ENCODE results near the gene TGM6.

The TGM6 gene

DNA sequence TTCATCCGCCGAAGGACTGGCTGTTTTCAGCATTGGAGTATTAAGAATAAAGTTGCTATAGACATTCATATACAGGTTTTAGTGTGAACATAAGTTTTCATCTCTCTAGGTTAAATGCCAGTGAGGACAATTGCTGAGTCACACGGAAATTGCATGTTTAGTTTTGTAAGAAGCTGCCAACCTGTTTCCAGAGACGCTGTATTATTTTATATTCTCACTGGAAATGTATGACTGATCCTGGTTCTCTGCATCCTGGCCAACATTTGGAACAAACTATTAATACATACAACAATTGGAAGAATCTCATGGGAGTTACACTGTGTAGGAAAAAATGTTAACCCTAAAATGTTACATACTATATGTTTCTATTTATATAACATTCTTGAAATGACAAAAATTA lies 16.7 kb upstream of the TGM6 start:
- TF ChIP-seq, protein P1, sequence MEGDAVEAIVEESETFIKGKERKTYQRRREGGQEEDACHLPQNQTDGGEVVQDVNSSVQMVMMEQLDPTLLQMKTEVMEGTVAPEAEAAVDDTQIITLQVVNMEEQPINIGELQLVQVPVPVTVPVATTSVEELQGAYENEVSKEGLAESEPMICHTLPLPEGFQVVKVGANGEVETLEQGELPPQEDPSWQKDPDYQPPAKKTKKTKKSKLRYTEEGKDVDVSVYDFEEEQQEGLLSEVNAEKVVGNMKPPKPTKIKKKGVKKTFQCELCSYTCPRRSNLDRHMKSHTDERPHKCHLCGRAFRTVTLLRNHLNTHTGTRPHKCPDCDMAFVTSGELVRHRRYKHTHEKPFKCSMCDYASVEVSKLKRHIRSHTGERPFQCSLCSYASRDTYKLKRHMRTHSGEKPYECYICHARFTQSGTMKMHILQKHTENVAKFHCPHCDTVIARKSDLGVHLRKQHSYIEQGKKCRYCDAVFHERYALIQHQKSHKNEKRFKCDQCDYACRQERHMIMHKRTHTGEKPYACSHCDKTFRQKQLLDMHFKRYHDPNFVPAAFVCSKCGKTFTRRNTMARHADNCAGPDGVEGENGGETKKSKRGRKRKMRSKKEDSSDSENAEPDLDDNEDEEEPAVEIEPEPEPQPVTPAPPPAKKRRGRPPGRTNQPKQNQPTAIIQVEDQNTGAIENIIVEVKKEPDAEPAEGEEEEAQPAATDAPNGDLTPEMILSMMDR (IDR thresholded peaks at IDR 0.05) = no peak

DNA sequence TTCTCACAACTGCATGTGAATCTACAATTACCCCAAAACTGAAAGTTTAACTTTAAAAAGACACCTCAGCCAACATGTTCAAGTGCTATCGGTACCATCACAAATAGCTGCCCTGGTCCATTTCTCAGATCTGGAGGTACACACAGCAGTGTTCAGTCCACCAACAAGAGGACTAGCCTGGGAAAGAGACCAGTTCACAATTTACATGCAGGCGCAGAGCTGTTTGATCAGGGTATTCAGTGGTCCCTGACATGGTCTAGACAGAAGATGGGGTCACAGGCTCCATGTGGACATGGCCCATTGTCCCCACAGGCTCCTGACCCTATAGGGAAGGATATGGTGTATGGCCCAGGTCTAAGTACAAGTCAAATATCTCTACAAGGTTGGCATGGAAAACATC lies 15.6 kb upstream of the TGM6 start:
- TF ChIP-seq, protein P1 (IDR thresholded peaks at IDR 0.05) = no peak

DNA sequence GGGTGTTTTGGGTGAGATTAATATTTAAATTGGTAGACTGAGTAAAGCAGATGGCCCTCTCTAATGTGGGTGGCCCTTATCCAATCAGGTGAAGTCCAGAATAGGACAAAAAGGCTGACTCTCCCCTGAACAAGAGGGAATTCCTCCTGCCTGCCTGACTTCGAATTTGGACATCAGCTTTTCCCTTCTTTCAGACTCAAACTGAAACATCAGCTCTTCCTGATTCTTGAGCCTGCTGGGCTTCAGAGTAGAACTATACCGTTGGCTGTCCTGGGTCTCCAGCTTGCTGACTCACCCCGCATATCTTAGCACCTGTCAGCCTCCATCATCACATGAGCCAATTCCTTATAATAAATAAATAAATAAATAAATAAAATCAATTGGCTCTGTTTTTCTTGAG lies 15.0 kb upstream of the TGM6 start:
- TF ChIP-seq, protein P1 (IDR thresholded peaks at IDR 0.05) = no peak

DNA sequence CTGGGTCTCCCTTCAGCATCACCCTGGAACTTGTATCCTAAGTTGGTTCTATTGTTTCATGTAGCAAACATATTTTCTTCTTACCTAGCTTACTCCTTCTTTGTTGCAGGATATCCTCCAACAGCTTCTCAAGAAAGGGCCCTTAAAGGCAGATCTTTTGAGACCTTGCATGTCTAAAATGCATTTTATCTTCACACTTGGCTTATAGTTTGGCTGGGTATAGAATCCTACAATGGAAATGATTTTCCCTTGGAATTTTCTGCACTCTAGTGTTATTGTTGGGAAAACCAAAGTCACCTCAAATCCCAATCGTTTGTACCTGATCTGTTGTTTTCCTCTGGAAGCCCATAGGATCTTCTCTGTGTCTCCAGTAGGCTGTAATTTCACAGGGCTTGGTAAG lies 12.1 kb upstream of the TGM6 start:
- TF ChIP-seq, protein P1 (IDR thresholded peaks at IDR 0.05) = no peak

DNA sequence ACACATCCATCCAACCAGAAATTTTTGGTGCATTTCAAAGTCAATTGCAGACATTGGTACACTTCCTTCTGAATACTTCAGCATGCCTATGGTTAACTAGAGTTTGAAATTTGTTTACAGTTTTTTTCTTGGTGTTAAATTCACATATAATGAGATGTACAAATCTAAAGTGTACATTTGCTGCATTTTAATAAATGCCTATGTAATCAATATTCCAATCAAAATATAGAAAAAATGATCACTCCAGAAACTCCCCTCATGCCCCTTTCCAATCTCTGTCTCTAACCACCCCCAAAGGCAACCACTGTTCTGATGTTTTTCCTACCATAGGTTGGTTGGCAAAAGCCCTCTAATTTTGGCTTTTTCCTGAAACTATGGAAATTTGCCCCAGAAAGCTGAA lies 7.6 kb upstream of the TGM6 start:
- TF ChIP-seq, protein P1 (IDR thresholded peaks at IDR 0.05) = no peak

DNA sequence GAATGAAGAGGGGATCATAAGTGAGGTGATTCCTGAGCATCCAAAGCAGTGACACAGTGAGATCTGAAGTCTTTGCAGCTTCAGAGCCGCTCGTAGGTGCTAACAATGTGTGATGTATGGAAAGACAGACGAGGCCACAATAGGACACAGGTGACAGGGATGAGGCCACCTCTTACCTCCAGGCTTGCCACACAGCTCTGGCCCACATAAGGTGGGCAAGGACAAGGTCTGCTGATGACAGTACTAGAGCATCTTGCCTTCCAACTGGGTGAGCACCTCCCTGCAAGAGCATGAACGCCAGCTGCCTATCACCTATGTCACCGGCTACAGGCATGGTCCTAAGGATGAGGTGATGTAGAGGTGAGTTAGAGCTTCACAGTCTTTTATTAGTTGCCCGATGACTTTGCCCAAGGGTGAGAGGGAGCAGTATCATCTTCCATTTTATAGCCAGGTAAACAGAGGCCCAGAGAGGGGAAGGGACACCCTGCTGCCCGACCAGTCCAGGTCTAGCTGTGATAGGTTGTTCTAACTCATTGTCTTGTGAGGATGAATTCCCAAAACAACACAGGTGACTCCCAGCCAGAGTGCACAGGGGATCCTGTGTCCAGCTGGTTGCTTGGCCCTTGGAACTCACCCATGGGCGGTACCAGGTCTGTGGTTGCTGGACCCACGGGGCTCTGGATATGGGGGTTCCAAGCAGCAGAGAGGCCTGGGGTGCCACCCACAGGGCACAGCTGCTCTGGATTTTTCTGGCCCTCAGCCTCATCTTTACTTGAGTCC lies 6.2 kb upstream of the TGM6 start:
- TF ChIP-seq, protein P1 (IDR thresholded peaks at IDR 0.05) = no peak

DNA sequence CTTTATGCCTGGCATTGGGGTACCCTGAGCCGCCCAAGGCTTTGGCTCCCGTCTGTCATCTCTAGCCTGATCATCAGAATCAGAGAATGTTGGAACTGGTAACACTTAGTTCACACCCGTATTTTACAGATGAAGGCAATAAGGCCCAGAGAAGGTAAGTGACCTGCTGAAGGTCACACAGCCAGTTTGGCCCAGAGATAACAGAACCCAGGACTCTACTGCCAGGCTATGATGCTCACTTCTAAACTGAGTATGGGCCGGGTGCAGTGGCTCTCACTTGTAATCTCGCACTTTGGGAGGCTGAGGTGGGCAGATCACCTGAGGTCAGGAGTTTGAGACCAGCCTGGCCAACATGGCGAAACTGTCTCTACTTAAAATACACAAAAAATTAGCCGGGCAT lies 1.8 kb upstream of the TGM6 start:
- TF ChIP-seq, protein P1 (IDR thresholded peaks at IDR 0.05) = no peak

Data from LNCAP (cell line).